Gastroesophageal sphincter (tissue), 4 donors: ENCODE data around the gene MSH6. TPM values are rescaled to one million over a fixed set of nuclear protein-coding genes. Genes with fewer than 3 reads are reported as not detected.

Source experiments
- ATAC-seq: fragments of 150-250 bp; one replicate; pipeline ENCODE4 v1.9.1; 2016; ENCODE audit warnings: mild to moderate bottlenecking, moderate library complexity
- H3K27ac ChIP-seq, 4 donors: fragments of 200-600 bp; sonication (generic) in 3 of 4; 1 replicate in 3 of 4; 2 replicates in 1 of 4; pipeline ENCODE4 v1.5.1; 2016 to 2019
- H3K27me3 ChIP-seq: fragments of 200-600 bp; sonication (generic); one replicate; pipeline ENCODE4 v1.5.1; 2019
- H3K36me3 ChIP-seq, 2 donors: fragments of 200-600 bp; sonication (generic); one replicate each; pipeline ENCODE4 v1.5.1; 2019; ENCODE audit warnings: control low read depth in 1 of 2
- H3K4me1 ChIP-seq, 3 donors: fragments of 200-600 bp; sonication (generic); 1 replicate in 2 of 3; 2 replicates in 1 of 3; pipeline ENCODE4 v1.5.1; 2016 to 2019; ENCODE audit warnings: control low read depth in 2 of 3
- H3K4me3 ChIP-seq, 2 donors: fragments of 200-600 bp; sonication (generic); one replicate each; pipeline ENCODE4 v1.5.1; 2019; ENCODE audit warnings: mild to moderate bottlenecking in 1 of 2, moderate library complexity in 1 of 2
- H3K9me3 ChIP-seq, 3 donors: fragments of 200-600 bp; sonication (generic); one replicate each; pipeline ENCODE4 v1.5.1; 2017 to 2019; ENCODE audit warnings: control low read depth in 2 of 3
- CTCF ChIP-seq, 4 experiments: fragments of 200-600 bp in 2 of 4; fragments of 450-650 bp in 2 of 4; sonication (generic) in 1 of 4; IDR thresholded peaks; one replicate each; pipeline ENCODE4 v1.5.1; 2017 to 2019; ENCODE audit warnings: antibody characterized with exemption in 4 of 4, mild to moderate bottlenecking in 2 of 4, moderate library complexity in 2 of 4
- EP300 ChIP-seq: sonication (generic); formaldehyde crosslinking; IDR thresholded peaks from one replicate; pipeline ENCODE4 v1.6.1; 2017; ENCODE audit warnings: antibody characterized with exemption, mild to moderate bottlenecking
- POLR2A ChIP-seq, 2 donors: fragments of 450-650 bp; IDR thresholded peaks; one replicate each; pipeline ENCODE4 v1.6.1; 2017; ENCODE audit warnings: antibody characterized with exemption in 2 of 2, mild to moderate bottlenecking in 2 of 2, moderate library complexity in 1 of 2
- POLR2AphosphoS5 ChIP-seq: sonication (generic); formaldehyde crosslinking; IDR thresholded peaks from one replicate; pipeline ENCODE4 v1.6.1; 2017; ENCODE audit warnings: antibody characterized with exemption
- WGBS, 2 donors: methylation state at CpG; one replicate each; pipeline ENCODE4 v1.1.5; 2018; ENCODE audit warnings: low coverage in 1 of 2; 5-methylcytosine and 5-hydroxymethylcytosine counted together
- total RNA-seq, 4 donors: library from RNA; depleted of rRNA; stranded (reverse); fragments of >200 nt; gene quantifications; one replicate each; pipeline ENCODE4 v1.1.0, GENCODE V29; 2016

The MSH6 gene
- total RNA-seq, 4 donors from 2014 or later: 31.1 to 57.0 (median 48.1) TPM

- no peak for TF ChIP-seq POLR2AphosphoS5
- no peak for TF ChIP-seq POLR2A (IDR thresholded peaks at IDR 0.05)
- TF ChIP-seq EP300: no peak
- TF ChIP-seq CTCF (IDR thresholded peaks at IDR 0.05): no peak
- Histone ChIP-seq H3K9me3 (no peaks in the 10 kb centered on the region), H3K27ac (no peak overlapping the region), H3K4me3 (no peak overlapping the region), H3K36me3 (peaks cover 0 to 84% of the 10 kb centered on the region in 2 donors), H3K4me1 (peaks cover 0 to 16% (median 0%) of the 10 kb centered on the region in 3 donors), H3K27me3 (no peaks in the 10 kb centered on the region)
- no peak for ATAC-seq
- 80 to 100% methylated on average over 2 to 6 of the region's 10 CpGs for WGBS, 2 donors
Measured at GRCh38 chr2:47815764-47816163, 32.8 kb downstream of the MSH6 start.

- H3K27me3 ChIP-seq: no peaks in the 10 kb centered on the region
- ATAC-seq: no peak
Measured at GRCh38 chr2:47818777-47819176, 35.8 kb downstream of the MSH6 start.

GRCh38 chr2:47819834-47820233 is 36.9 kb downstream of the MSH6 start:
- Histone ChIP-seq H3K9me3 (no peaks in the 10 kb centered on the region), H3K36me3 (peaks cover 0 to 97% of the 10 kb centered on the region in 2 donors), H3K4me1 (no peaks in the 10 kb centered on the region), H3K27ac (no peak overlapping the region), H3K4me3 (no peak overlapping the region), H3K27me3 (no peaks in the 10 kb centered on the region)
- TF ChIP-seq POLR2A (IDR thresholded peaks at IDR 0.05) (no peak), POLR2AphosphoS5 (no peak), CTCF (IDR thresholded peaks at IDR 0.05) (no peak), EP300 (no peak)
- ATAC-seq: no peak
- WGBS, 2 donors: 78 to 90% methylated on average over 3 of the region's 3 CpGs

More at GRCh38 chr2:47818777-47819176, 35.8 kb downstream of the MSH6 start:
- Histone ChIP-seq H3K4me3 (no peak overlapping the region), H3K4me1 (no peaks in the 10 kb centered on the region), H3K27ac (no peak overlapping the region), H3K36me3 (peaks cover 0 to 98% of the 10 kb centered on the region in 2 donors), H3K9me3 (no peaks in the 10 kb centered on the region)
- TF ChIP-seq CTCF (IDR thresholded peaks at IDR 0.05) (no peak), POLR2A (IDR thresholded peaks at IDR 0.05) (no peak)
- 70 to 75% methylated on average over 1 to 2 of the region's 2 CpGs for WGBS, 2 donors

- no peak for TF ChIP-seq POLR2AphosphoS5
- TF ChIP-seq CTCF (IDR thresholded peaks at IDR 0.05): no peak
- no peak for TF ChIP-seq POLR2A (IDR thresholded peaks at IDR 0.05)
- no peak for TF ChIP-seq EP300
- H3K27me3 ChIP-seq: no peaks in the 10 kb centered on the region
- H3K27ac ChIP-seq: no peak overlapping the region
- H3K4me3 ChIP-seq: no peak overlapping the region
- peaks cover 0 to 93% of the 10 kb centered on the region in 2 donors for H3K36me3 ChIP-seq
- H3K4me1 ChIP-seq: no peaks in the 10 kb centered on the region
- H3K9me3 ChIP-seq: no peaks in the 10 kb centered on the region
- ATAC-seq: no peak
Measured at GRCh38 chr2:47822518-47822917, 39.6 kb downstream of the MSH6 start.

- no peak for TF ChIP-seq CTCF (IDR thresholded peaks at IDR 0.05)
- TF ChIP-seq POLR2A (IDR thresholded peaks at IDR 0.05): no peak
- TF ChIP-seq EP300: no peak
- no peak for TF ChIP-seq POLR2AphosphoS5
- Histone ChIP-seq H3K27ac (no peak overlapping the region), H3K9me3 (no peaks in the 10 kb centered on the region), H3K4me3 (no peak overlapping the region), H3K36me3 (peaks cover 3 to 99% of the 10 kb centered on the region in 2 donors), H3K4me1 (no peaks in the 10 kb centered on the region), H3K27me3 (no peaks in the 10 kb centered on the region)
- 91 to 100% methylated on average over 1 to 2 of the region's 2 CpGs for WGBS, 2 donors
- no peak for ATAC-seq
Measured at GRCh38 chr2:47833516-47833968, 50.6 kb downstream of the MSH6 start.
